ENCODE data around the gene IPO8.
"Not testable (repeated sequence)": the region's sequence is repeated elsewhere in the genome, so short reads cannot be mapped to it uniquely, and the experiment has no call there.

Gene IPO8

GRCh38 chr12:30687265-30687986 lies 8.2 kb downstream of the IPO8 start:
- DNase-seq: no peak

- DNase-seq: no peak
These were observed 16.4 kb downstream of the IPO8 start for GRCh38 chr12:30679241-30679640.

- DNase-seq: no peak
These were observed 17.4 kb downstream of the IPO8 start for GRCh38 chr12:30678221-30678620.

- no peak for DNase-seq
These were observed 34.5 kb downstream of the IPO8 start for GRCh38 chr12:30661210-30661609.

GRCh38 chr12:30652034-30652696 lies 43.5 kb downstream of the IPO8 start:
- no peak for DNase-seq

- DNase-seq: no peak
These were observed 48.8 kb downstream of the IPO8 start for GRCh38 chr12:30646821-30647220.

- DNase-seq: no peak
These were observed 52.3 kb downstream of the IPO8 start for GRCh38 chr12:30643366-30643765.

- no peak for DNase-seq
These were observed 55.3 kb downstream of the IPO8 start for GRCh38 chr12:30640392-30640791.

GRCh38 chr12:30635385-30635784 lies 60.3 kb downstream of the IPO8 start:
- DNase-seq: no peak

GRCh38 chr12:30631740-30632139 lies 63.9 kb downstream of the IPO8 start:
- DNase-seq: no peak

GRCh38 chr12:30630979-30631285 lies 64.7 kb downstream of the IPO8 start:
- DNase-seq: no peak

GRCh38 chr12:30630076-30630978 lies 65.3 kb downstream of the IPO8 start:
- DNase-seq: no peak

GRCh38 chr12:30626847-30627246 lies 68.8 kb downstream of the IPO8 start:
- no peak for DNase-seq

GRCh38 chr12:30624009-30624408 lies 71.7 kb downstream of the IPO8 start:
- DNase-seq: no peak

GRCh38 chr12:30622509-30622908 lies 73.2 kb downstream of the IPO8 start:
- no peak for DNase-seq

GRCh38 chr12:30621663-30622241 lies 73.9 kb downstream of the IPO8 start:
- not testable (repeated sequence) for DNase-seq

GRCh38 chr12:30617346-30618016 lies 78.2 kb downstream of the IPO8 start:
- DNase-seq: no peak

GRCh38 chr12:30614031-30614430 lies 81.6 kb downstream of the IPO8 start:
- DNase-seq: no peak

- DNase-seq: no peak
These were observed 82.4 kb downstream of the IPO8 start for GRCh38 chr12:30613119-30613830.

GRCh38 chr12:30610718-30611117 lies 85.0 kb downstream of the IPO8 start:
- DNase-seq: no peak

GRCh38 chr12:30609819-30610218 lies 85.8 kb downstream of the IPO8 start:
- not testable (repeated sequence) for DNase-seq

GRCh38 chr12:30604302-30604701 lies 91.4 kb downstream of the IPO8 start:
- DNase-seq: not testable (repeated sequence)
